Measurements from ENCODE around the gene CD164L2.

Gene CD164L2

DNA sequence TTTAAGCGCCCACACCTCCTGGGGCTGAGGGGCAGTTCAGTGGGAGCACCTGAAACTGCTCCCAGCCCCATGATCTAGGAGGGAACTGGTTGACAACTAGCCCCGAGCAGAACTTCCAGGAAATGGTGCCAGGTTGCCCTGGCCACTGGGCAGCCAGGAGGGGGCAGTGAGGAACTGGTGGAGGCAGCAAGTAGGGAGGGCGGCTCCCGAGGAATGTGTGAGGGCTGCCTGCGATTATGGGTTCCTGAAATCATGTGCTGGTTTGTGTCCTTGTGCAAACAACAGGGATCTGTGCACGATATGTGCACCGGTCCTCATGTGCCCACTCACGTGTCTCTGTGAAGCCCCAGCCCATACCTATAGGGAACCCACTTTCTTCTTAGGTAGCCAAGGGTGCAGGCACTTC, 19.2 kb upstream of the CD164L2 start:
- TF ChIP-seq GLIS3 (CRISPR knock-in tag; IDR thresholded peaks at IDR 0.05) (no peak), ZNF8 (CRISPR knock-in tag; IDR thresholded peaks at IDR 0.05) (no peak)
- peak; percentile 49 for ATAC-seq

- TF ChIP-seq, protein P1, sequence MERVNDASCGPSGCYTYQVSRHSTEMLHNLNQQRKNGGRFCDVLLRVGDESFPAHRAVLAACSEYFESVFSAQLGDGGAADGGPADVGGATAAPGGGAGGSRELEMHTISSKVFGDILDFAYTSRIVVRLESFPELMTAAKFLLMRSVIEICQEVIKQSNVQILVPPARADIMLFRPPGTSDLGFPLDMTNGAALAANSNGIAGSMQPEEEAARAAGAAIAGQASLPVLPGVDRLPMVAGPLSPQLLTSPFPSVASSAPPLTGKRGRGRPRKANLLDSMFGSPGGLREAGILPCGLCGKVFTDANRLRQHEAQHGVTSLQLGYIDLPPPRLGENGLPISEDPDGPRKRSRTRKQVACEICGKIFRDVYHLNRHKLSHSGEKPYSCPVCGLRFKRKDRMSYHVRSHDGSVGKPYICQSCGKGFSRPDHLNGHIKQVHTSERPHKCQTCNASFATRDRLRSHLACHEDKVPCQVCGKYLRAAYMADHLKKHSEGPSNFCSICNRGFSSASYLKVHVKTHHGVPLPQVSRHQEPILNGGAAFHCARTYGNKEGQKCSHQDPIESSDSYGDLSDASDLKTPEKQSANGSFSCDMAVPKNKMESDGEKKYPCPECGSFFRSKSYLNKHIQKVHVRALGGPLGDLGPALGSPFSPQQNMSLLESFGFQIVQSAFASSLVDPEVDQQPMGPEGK (CRISPR knock-in tag; IDR thresholded peaks at IDR 0.05; ENCODE audit: borderline replicate concordance) = no peak
- no peak for TF ChIP-seq OSR1 (CRISPR knock-in tag; IDR thresholded peaks at IDR 0.05)
- TF ChIP-seq, protein P2, sequence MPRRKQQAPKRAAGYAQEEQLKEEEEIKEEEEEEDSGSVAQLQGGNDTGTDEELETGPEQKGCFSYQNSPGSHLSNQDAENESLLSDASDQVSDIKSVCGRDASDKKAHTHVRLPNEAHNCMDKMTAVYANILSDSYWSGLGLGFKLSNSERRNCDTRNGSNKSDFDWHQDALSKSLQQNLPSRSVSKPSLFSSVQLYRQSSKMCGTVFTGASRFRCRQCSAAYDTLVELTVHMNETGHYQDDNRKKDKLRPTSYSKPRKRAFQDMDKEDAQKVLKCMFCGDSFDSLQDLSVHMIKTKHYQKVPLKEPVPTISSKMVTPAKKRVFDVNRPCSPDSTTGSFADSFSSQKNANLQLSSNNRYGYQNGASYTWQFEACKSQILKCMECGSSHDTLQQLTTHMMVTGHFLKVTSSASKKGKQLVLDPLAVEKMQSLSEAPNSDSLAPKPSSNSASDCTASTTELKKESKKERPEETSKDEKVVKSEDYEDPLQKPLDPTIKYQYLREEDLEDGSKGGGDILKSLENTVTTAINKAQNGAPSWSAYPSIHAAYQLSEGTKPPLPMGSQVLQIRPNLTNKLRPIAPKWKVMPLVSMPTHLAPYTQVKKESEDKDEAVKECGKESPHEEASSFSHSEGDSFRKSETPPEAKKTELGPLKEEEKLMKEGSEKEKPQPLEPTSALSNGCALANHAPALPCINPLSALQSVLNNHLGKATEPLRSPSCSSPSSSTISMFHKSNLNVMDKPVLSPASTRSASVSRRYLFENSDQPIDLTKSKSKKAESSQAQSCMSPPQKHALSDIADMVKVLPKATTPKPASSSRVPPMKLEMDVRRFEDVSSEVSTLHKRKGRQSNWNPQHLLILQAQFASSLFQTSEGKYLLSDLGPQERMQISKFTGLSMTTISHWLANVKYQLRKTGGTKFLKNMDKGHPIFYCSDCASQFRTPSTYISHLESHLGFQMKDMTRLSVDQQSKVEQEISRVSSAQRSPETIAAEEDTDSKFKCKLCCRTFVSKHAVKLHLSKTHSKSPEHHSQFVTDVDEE (CRISPR knock-in tag; IDR thresholded peaks at IDR 0.05) = no peak
- TF ChIP-seq ARNTL (CRISPR knock-in tag; IDR thresholded peaks at IDR 0.05; ENCODE audit: borderline replicate concordance, low read depth) = no peak
- TF ChIP-seq ISL1 (CRISPR knock-in tag; IDR thresholded peaks at IDR 0.05) = no peak
- no peak for TF ChIP-seq RARB (CRISPR knock-in tag; IDR thresholded peaks at IDR 0.05)
- no peak for TF ChIP-seq ZNF565 (CRISPR knock-in tag; conservative IDR thresholded peaks at IDR 0.05; ENCODE audit: low read depth)
- TF ChIP-seq ZC3H10 (CRISPR knock-in tag; IDR thresholded peaks at IDR 0.05) = no peak
- no peak for TF ChIP-seq ZNF70 (CRISPR knock-in tag; IDR thresholded peaks at IDR 0.05)
- no peak for TF ChIP-seq SNAI2 (CRISPR knock-in tag; IDR thresholded peaks at IDR 0.05)
- no peak for TF ChIP-seq BACH2 (CRISPR knock-in tag; IDR thresholded peaks at IDR 0.05; ENCODE audit: borderline replicate concordance)
- ATAC-seq = no peak
Measured at GRCh38 chr1:27400963-27401341, 17.8 kb upstream of the CD164L2 start.

DNA sequence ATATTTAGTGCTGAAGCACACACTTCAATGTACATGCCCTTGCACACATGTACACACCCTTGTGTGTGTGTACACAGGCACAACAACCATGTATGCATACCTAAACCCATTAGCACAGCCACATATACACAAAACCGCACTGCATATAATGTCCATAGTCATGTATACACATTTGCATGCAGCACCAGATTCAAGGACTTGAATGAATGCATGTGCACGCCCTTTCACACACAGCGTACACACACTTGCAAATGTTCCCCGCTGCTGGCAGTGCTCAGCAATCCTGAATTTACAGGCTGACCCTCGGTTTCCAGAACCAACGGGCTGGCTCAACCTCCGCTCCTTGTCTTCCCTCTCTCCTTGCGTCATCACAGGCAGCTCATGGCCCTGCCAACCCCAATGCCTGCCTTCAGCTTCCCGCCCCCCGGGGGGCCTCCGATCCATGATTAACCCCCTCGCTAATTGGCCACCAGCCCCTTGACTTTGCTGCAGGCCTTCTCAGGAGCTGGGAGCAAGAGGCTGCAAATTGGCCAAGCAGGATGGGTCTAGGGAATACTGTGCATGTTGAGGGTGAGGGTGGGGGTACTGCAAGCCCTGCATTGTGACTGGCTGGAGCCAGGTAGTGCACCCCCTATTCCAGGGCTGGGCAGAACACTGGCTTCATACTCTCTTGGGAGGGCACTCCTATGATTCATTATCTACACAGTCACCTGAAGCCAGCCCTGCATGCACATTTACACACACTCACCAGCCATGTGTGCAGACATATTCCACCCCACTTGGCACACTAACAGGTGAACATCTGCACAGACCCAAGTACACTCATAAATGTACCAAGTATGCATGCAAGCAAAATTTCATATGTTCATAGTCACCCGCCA, 17.2 kb upstream of the CD164L2 start:
- no peak for ATAC-seq
- TF ChIP-seq ESRRG (CRISPR knock-in tag; IDR thresholded peaks at IDR 0.05) (no peak), TCF4 (CRISPR knock-in tag; IDR thresholded peaks at IDR 0.05; ENCODE audit: borderline replicate concordance) (no peak), ISL1 (CRISPR knock-in tag; IDR thresholded peaks at IDR 0.05) (no peak), BACH2 (CRISPR knock-in tag; IDR thresholded peaks at IDR 0.05; ENCODE audit: borderline replicate concordance) (no peak), CREB5 (CRISPR knock-in tag; IDR thresholded peaks at IDR 0.05; ENCODE audit: low read depth) (no peak), TOX (CRISPR knock-in tag; IDR thresholded peaks at IDR 0.05; ENCODE audit: borderline replicate concordance) (no peak), ZFP30 (CRISPR knock-in tag; IDR thresholded peaks at IDR 0.05) (no peak), RARB (CRISPR knock-in tag; IDR thresholded peaks at IDR 0.05) (no peak), ZNF70 (CRISPR knock-in tag; IDR thresholded peaks at IDR 0.05) (no peak), SNAI2 (CRISPR knock-in tag; IDR thresholded peaks at IDR 0.05) (no peak), ZFP3 (CRISPR knock-in tag; IDR thresholded peaks at IDR 0.05) (no peak), OSR1 (CRISPR knock-in tag; IDR thresholded peaks at IDR 0.05) (no peak), CSDC2 (CRISPR knock-in tag; IDR thresholded peaks at IDR 0.05) (no peak)
- TF ChIP-seq, protein P3, sequence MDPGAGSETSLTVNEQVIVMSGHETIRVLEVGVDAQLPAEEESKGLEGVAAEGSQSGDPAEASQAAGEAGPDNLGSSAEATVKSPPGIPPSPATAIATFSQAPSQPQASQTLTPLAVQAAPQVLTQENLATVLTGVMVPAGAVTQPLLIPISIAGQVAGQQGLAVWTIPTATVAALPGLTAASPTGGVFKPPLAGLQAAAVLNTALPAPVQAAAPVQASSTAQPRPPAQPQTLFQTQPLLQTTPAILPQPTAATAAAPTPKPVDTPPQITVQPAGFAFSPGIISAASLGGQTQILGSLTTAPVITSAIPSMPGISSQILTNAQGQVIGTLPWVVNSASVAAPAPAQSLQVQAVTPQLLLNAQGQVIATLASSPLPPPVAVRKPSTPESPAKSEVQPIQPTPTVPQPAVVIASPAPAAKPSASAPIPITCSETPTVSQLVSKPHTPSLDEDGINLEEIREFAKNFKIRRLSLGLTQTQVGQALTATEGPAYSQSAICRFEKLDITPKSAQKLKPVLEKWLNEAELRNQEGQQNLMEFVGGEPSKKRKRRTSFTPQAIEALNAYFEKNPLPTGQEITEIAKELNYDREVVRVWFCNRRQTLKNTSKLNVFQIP (CRISPR knock-in tag; IDR thresholded peaks at IDR 0.05; ENCODE audit: borderline replicate concordance, low read depth) = no peak
- TF ChIP-seq, protein P1 (CRISPR knock-in tag; IDR thresholded peaks at IDR 0.05; ENCODE audit: borderline replicate concordance) = no peak
- TF ChIP-seq, protein P2 (CRISPR knock-in tag; IDR thresholded peaks at IDR 0.05) = no peak
